Endothelial cell of umbilical vein (primary cell): ENCODE results near the gene SLC8A1.

Experiments
- CTCF ChIP-seq, 2 donors: IDR thresholded peaks; 1 replicate in 1 of 2; 2 replicates in 1 of 2; pipeline ENCODE4 v1.5.1; 2011; ENCODE audit warnings: low read length in 2 of 2, mild to moderate bottlenecking in 2 of 2, moderate library complexity in 2 of 2, control low read depth in 1 of 2, inconsistent platforms in 1 of 2, low read depth in 1 of 2; ENCODE audit not compliant: insufficient read depth in 1 of 2; ENCODE audit errors: extremely low read depth in 1 of 2
- EZH2 ChIP-seq: IDR thresholded peaks from 2 replicates; pipeline ENCODE4 v1.6.1; 2012; ENCODE audit warnings: borderline replicate concordance, low read depth, mild to moderate bottlenecking, moderate library complexity, low read length, inconsistent platforms; ENCODE audit not compliant: severe bottlenecking
- POLR2A ChIP-seq: IDR thresholded peaks from 2 replicates; pipeline ENCODE4 v1.6.1; 2012; ENCODE audit warnings: low read depth, mild to moderate bottlenecking, control low read depth, low read length
- POLR2AphosphoS5 ChIP-seq: IDR thresholded peaks from 2 replicates; pipeline ENCODE4 v1.6.1; 2012; ENCODE audit warnings: low read depth, mild to moderate bottlenecking, control low read depth, low read length, moderate library complexity; ENCODE audit not compliant: insufficient read depth
- TF ChIP-seq, protein P1 (sequence below): IDR thresholded peaks from 2 replicates; pipeline ENCODE4 v1.6.1; 2011; ENCODE audit not compliant: insufficient read depth, insufficient read length

- TF ChIP-seq EZH2 (no peak), CTCF (IDR thresholded peaks at IDR 0.05; ENCODE audit: extremely low read depth in 1 of 2, insufficient read depth in 1 of 2, low read depth in 1 of 2, low read length in 2 of 2) (no peak), POLR2AphosphoS5 (no peak), POLR2A (no peak)
- TF ChIP-seq, protein P1, sequence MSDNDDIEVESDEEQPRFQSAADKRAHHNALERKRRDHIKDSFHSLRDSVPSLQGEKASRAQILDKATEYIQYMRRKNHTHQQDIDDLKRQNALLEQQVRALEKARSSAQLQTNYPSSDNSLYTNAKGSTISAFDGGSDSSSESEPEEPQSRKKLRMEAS: no peak
Observed at GRCh38 chr2:40270372-40270771, 181.5 kb downstream of the SLC8A1 start.
